ENCODE results near the gene PRXL2B. TPM values are rescaled to one million over a fixed set of nuclear protein-coding genes. Genes with fewer than 3 reads are reported as not detected.

Gene PRXL2B
- total RNA-seq, 1 experiment from 2014 or later: 12.6 TPM

GRCh38 chr1:2633366-2633935 is 46.9 kb downstream of the PRXL2B start:
- ChIA-PET CTCF (no interaction called here), POLR2A (interaction anchor here (0.6 kb wide), 1 partner anchor 389 kb away, joined by 3 read pairs; no protein-coding TSS in a partner anchor)
- Mint-ChIP-seq H3K4me1 (ENCODE audit: insufficient read depth, unreplicated experiment) (peaks cover 5% of the 10 kb centered on the region), H3K9me3 (ENCODE audit: unreplicated experiment) (peaks cover 9% of the 10 kb centered on the region), H3K27me3 (ENCODE audit: insufficient read depth, unreplicated experiment) (no peaks in the 10 kb centered on the region), H3K4me3 (ENCODE audit: unreplicated experiment) (no peak overlapping the region), H3K36me3 (ENCODE audit: insufficient read depth, unreplicated experiment) (peaks cover 5% of the 10 kb centered on the region), H3K27ac (ENCODE audit: low read depth, unreplicated experiment) (no peak overlapping the region)
- intact Hi-C loops (cut with micrococcal nuclease): no loop called here
- TF ChIP-seq CTCF (IDR thresholded peaks at IDR 0.05; ENCODE audit: unreplicated experiment): no peak
- BruUV-seq (replicated peaks): no TSS peak
- DNase-seq (ENCODE audit: unreplicated experiment): no peak

- Mint-ChIP-seq H3K36me3 (ENCODE audit: insufficient read depth, unreplicated experiment) (peaks cover 5% of the 10 kb centered on the region), H3K27ac (ENCODE audit: low read depth, unreplicated experiment) (no peak overlapping the region), H3K4me3 (ENCODE audit: unreplicated experiment) (no peak overlapping the region), H3K4me1 (ENCODE audit: insufficient read depth, unreplicated experiment) (peaks cover 5% of the 10 kb centered on the region), H3K9me3 (ENCODE audit: unreplicated experiment) (peaks cover 9% of the 10 kb centered on the region), H3K27me3 (ENCODE audit: insufficient read depth, unreplicated experiment) (no peaks in the 10 kb centered on the region)
- DNase-seq (ENCODE audit: unreplicated experiment): no peak
- TF ChIP-seq CTCF (IDR thresholded peaks at IDR 0.05; ENCODE audit: unreplicated experiment): no peak
- POLR2A ChIA-PET: interaction anchor here (0.6 kb wide), 1 partner anchor 388 kb away, joined by 3 read pairs; no protein-coding TSS in a partner anchor
- intact Hi-C loops (cut with micrococcal nuclease): no loop called here
- no TSS peak for BruUV-seq (replicated peaks)
- CTCF ChIA-PET: no interaction called here
Observed at GRCh38 chr1:2633936-2634491, 47.4 kb downstream of the PRXL2B start.

- H3K27me3 Mint-ChIP-seq (ENCODE audit: insufficient read depth, unreplicated experiment): no peaks in the 10 kb centered on the region
- CTCF ChIA-PET: interaction anchor here (0.6 kb wide), 1 partner anchor 22 kb away, joined by 3 read pairs; no protein-coding TSS in a partner anchor
Observed at GRCh38 chr1:2635361-2636010, 48.9 kb downstream of the PRXL2B start.

More at GRCh38 chr1:2635361-2636010, 48.9 kb downstream of the PRXL2B start:
- Mint-ChIP-seq H3K4me3 (ENCODE audit: unreplicated experiment) (no peak overlapping the region), H3K9me3 (ENCODE audit: unreplicated experiment) (peaks cover 3% of the 10 kb centered on the region), H3K4me1 (ENCODE audit: insufficient read depth, unreplicated experiment) (peaks cover 5% of the 10 kb centered on the region), H3K27ac (ENCODE audit: low read depth, unreplicated experiment) (no peak overlapping the region), H3K36me3 (ENCODE audit: insufficient read depth, unreplicated experiment) (peaks cover 5% of the 10 kb centered on the region)
- POLR2A ChIA-PET: interaction anchor here (0.6 kb wide), 1 partner anchor 16 kb away, joined by 3 read pairs; no protein-coding TSS in a partner anchor
- intact Hi-C loops (cut with micrococcal nuclease): no loop called here
- no TSS peak for BruUV-seq (replicated peaks)
- TF ChIP-seq CTCF (IDR thresholded peaks at IDR 0.05; ENCODE audit: unreplicated experiment): no peak
- DNase-seq (ENCODE audit: unreplicated experiment): no peak

Data from MCF 10A (cell line).